Hepatocyte (in vitro differentiated cells): Measurements from ENCODE around the gene NR2C2. TPM values are rescaled to one million over a fixed set of nuclear protein-coding genes. Genes with fewer than 3 reads are reported as not detected.

Source experiments
- DNase-seq: peaks from one replicate; pipeline ENCODE4 v3.0.0-alpha.2; 2016; ENCODE audit warnings: low spot score
- H2AFZ ChIP-seq: fragments of 200-600 bp; sonication (generic); 2 replicates; pipeline ENCODE4 v1.6.0; 2016; ENCODE audit warnings: antibody characterized with exemption, mild to moderate bottlenecking
- H3K27ac ChIP-seq: fragments of 200-600 bp; sonication (generic); 2 replicates; pipeline ENCODE4 v1.5.1; 2016; ENCODE audit warnings: mild to moderate bottlenecking
- H3K27me3 ChIP-seq: fragments of 200-600 bp; sonication (generic); 2 replicates; pipeline ENCODE4 v1.6.1; 2016
- H3K36me3 ChIP-seq: fragments of 200-600 bp; sonication (generic); replicated peaks from 2 replicates; pipeline ENCODE4 v1.5.1; 2016; ENCODE audit warnings: low read depth; ENCODE audit not compliant: insufficient read depth
- H3K4me1 ChIP-seq: fragments of 200-600 bp; sonication (generic); 2 replicates; pipeline ENCODE4 v1.5.1; 2016; ENCODE audit warnings: mild to moderate bottlenecking, moderate library complexity; ENCODE audit not compliant: insufficient read depth
- H3K4me2 ChIP-seq: fragments of 200-600 bp; sonication (generic); 2 replicates; pipeline ENCODE4 v1.6.0; 2016
- H3K4me3 ChIP-seq: fragments of 200-600 bp; sonication (generic); 2 replicates; pipeline ENCODE4 v1.5.1; 2016; ENCODE audit warnings: mild to moderate bottlenecking
- H3K79me2 ChIP-seq: fragments of 200-600 bp; sonication (generic); 2 replicates; pipeline ENCODE4 v1.6.0; 2017; ENCODE audit warnings: mild to moderate bottlenecking
- H3K9me2 ChIP-seq: fragments of 200-600 bp; sonication (generic); replicated peaks from 2 replicates; pipeline ENCODE4 v1.6.0; 2017; ENCODE audit warnings: mild to moderate bottlenecking; ENCODE audit not compliant: insufficient read depth
- H3K9me3 ChIP-seq: fragments of 200-600 bp; sonication (generic); 2 replicates; pipeline ENCODE4 v1.5.1; 2016; ENCODE audit warnings: low read depth, mild to moderate bottlenecking
- H4K20me1 ChIP-seq: fragments of 200-600 bp; sonication (generic); 2 replicates; pipeline ENCODE4 v1.6.0; 2016; ENCODE audit warnings: mild to moderate bottlenecking; ENCODE audit not compliant: insufficient read depth, poor library complexity, severe bottlenecking
- CTCF ChIP-seq: fragments of 200-600 bp; sonication (generic); IDR thresholded peaks from 2 replicates; pipeline ENCODE4 v1.5.1; 2016; ENCODE audit warnings: antibody characterized with exemption, mild to moderate bottlenecking; ENCODE audit not compliant: poor library complexity
- EZH2 ChIP-seq: fragments of 200-600 bp; sonication (generic); IDR thresholded peaks from 2 replicates; pipeline ENCODE4 v1.6.1; 2016; ENCODE audit warnings: antibody characterized with exemption, mild to moderate bottlenecking, borderline replicate concordance
- EZH2phosphoT487 ChIP-seq: fragments of 200-600 bp; sonication (generic); IDR thresholded peaks from one replicate; pipeline ENCODE4 v1.6.1; 2018; ENCODE audit warnings: antibody characterized with exemption, mild to moderate bottlenecking, low read depth, moderate library complexity; ENCODE audit not compliant: unreplicated experiment, severe bottlenecking
- WGBS: methylation state at CpG from one replicate; pipeline ENCODE4 v1.1.6; 2016; ENCODE audit warnings: low lambda C conversion rate; ENCODE audit errors: missing lambda C conversion rate; 5-methylcytosine and 5-hydroxymethylcytosine counted together
- polyA plus RNA-seq: library from polyadenylated mRNA; unstranded; fragments of >200 nt; fragmentation: Nextera tagmentation; extraction: Ambion mirVana; gene quantifications from 2 replicates; pipeline ENCODE4 v1.2.1, GENCODE V29; 2016
- total RNA-seq: library from RNA; depleted of rRNA; stranded (reverse); fragments of >200 nt; gene quantifications from 2 replicates; pipeline ENCODE4 v1.2.3, GENCODE V29; 2014

The NR2C2 gene
- total and polyA plus RNA-seq, 2 experiments from 2014 or later = 14.7 to 29.6 TPM

- Histone ChIP-seq H3K4me2 (no peak overlapping the region), H3K27me3 (no peaks in the 10 kb centered on the region), H3K9me2 (no peaks in the 10 kb centered on the region), H2AFZ (no peak overlapping the region), H3K27ac (no peak overlapping the region), H3K79me2 (no peaks in the 10 kb centered on the region), H4K20me1 (no peaks in the 10 kb centered on the region), H3K4me1 (no peaks in the 10 kb centered on the region), H3K4me3 (no peak overlapping the region), H3K9me3 (no peaks in the 10 kb centered on the region), H3K36me3 (peaks cover 7% of the 10 kb centered on the region)
- TF ChIP-seq EZH2 (no peak), EZH2phosphoT487 (no peak), CTCF (no peak)
- no peak for DNase-seq
Measured at GRCh38 chr3:15029625-15030024, 82.2 kb downstream of the NR2C2 start.

GRCh38 chr3:15032650-15033049 lies 85.3 kb downstream of the NR2C2 start:
- no peaks in the 10 kb centered on the region for H3K27me3 ChIP-seq
- H3K9me2 ChIP-seq = no peaks in the 10 kb centered on the region
- no peak for DNase-seq
- H2AFZ ChIP-seq = no peak overlapping the region
- no peaks in the 10 kb centered on the region for H3K36me3 ChIP-seq
- no peak for TF ChIP-seq EZH2
- no peak for TF ChIP-seq EZH2phosphoT487
- no peak for TF ChIP-seq CTCF
- no peaks in the 10 kb centered on the region for H3K4me1 ChIP-seq
- H3K9me3 ChIP-seq = no peaks in the 10 kb centered on the region
- no peaks in the 10 kb centered on the region for H4K20me1 ChIP-seq
- H3K4me3 ChIP-seq = no peak overlapping the region
- no peaks in the 10 kb centered on the region for H3K79me2 ChIP-seq
- WGBS = 97% methylated on average over 2 of the region's 2 CpGs
- no peak overlapping the region for H3K27ac ChIP-seq
- no peak overlapping the region for H3K4me2 ChIP-seq

- Histone ChIP-seq H2AFZ (no peak overlapping the region), H3K4me3 (no peak overlapping the region), H3K9me2 (no peaks in the 10 kb centered on the region), H3K9me3 (no peaks in the 10 kb centered on the region), H3K4me1 (no peaks in the 10 kb centered on the region), H3K36me3 (no peaks in the 10 kb centered on the region), H4K20me1 (no peaks in the 10 kb centered on the region), H3K27ac (no peak overlapping the region), H3K27me3 (no peaks in the 10 kb centered on the region), H3K79me2 (no peaks in the 10 kb centered on the region), H3K4me2 (no peak overlapping the region)
- TF ChIP-seq CTCF (no peak), EZH2phosphoT487 (no peak), EZH2 (no peak)
- no peak for DNase-seq
- 97% methylated on average over 3 of the region's 3 CpGs for WGBS
Measured at GRCh38 chr3:15033103-15033502, 85.7 kb downstream of the NR2C2 start.

GRCh38 chr3:15038306-15038705 lies 90.9 kb downstream of the NR2C2 start:
- no peaks in the 10 kb centered on the region for H3K27me3 ChIP-seq
- H3K27ac ChIP-seq = no peak overlapping the region
- no peaks in the 10 kb centered on the region for H3K9me3 ChIP-seq
- H3K4me1 ChIP-seq = no peaks in the 10 kb centered on the region
- H2AFZ ChIP-seq = no peak overlapping the region
- no peaks in the 10 kb centered on the region for H4K20me1 ChIP-seq
- H3K4me2 ChIP-seq = no peak overlapping the region
- no peak for DNase-seq
- WGBS = 90% methylated on average over 6 of the region's 6 CpGs
- no peaks in the 10 kb centered on the region for H3K9me2 ChIP-seq
- no peaks in the 10 kb centered on the region for H3K79me2 ChIP-seq
- H3K36me3 ChIP-seq = no peaks in the 10 kb centered on the region
- TF ChIP-seq CTCF (no peak), EZH2 (no peak), EZH2phosphoT487 (no peak)
- no peak overlapping the region for H3K4me3 ChIP-seq
